MM.1S (cell line): ENCODE data around the gene HACD1.

Experiments
- CTCF ChIP-seq: fragments of 300-600 bp; sonication (generic); IDR thresholded peaks from 2 replicates; pipeline ENCODE4 v1.5.1; 2016; ENCODE audit warnings: antibody characterized with exemption, low read length, mixed read lengths
- EZH2 ChIP-seq: fragments of 300-600 bp; sonication (generic); optimal IDR thresholded peaks from 2 replicates; pipeline ENCODE3; 2017; ENCODE audit warnings: low read depth, mild to moderate bottlenecking, antibody characterized with exemption, low read length, mixed read lengths

GRCh38 chr10:17547060-17547459, 70.1 kb downstream of the HACD1 start:
- TF ChIP-seq CTCF (no peak), EZH2 (no peak)
